ENCODE measurements around the gene OLFML2B.
A peak's percentile ranks its signal among the peaks of the same experiment; 100 is the strongest.

The OLFML2B gene

DNA sequence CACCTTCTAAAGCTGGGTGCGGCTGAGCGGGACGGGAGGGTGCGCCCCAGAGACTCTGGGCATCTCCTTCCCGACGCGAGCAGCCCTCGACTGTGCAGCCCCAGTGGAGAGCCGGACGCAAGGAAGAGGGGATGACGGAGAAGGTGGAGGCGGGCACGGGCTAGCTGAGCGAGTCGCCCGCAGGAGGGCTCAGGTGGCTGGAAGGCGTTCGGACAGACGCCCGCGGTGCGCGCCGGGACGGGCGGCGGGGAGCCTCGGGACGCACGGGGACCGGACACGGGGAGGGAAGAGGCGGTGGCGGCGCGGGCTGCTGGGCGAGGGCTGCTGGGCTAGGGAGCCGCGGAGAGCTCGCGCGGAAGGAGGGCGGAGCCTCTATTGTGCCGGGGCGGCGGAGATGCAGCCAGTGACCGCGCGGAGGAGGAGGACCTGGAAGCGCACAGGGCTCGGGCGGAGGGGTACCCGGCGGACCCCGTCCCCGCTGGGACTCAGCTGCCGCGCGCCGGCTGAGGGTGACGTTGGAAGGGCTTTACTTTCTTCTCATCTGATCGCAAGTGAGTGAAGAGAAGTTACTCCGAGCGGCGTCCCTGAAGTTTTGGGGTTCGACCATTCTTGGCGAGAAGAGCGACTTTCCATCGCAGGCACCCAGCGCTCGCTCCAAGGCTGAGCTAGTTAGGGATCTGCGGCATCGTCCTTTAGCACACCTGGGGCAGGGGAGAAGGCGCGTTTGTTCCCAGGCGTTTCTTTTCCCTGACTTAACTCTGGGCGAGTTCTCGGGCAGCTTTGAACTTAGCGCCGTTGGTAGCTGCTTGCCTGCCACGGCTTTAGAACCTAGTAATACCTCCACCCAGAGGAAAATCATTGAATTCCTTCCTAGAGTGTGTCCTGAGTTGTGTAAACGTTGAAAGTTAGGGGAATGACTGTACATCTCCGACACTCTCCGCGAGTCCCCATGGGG, at the start of gene OLFML2B:
OLFML2B (minus strand) TSS at position 323 of the 955 bp plus-strand sequence. CDS start 439 bp downstream, outside the sequence.
- H3K4me3 ChIP-seq (replicated peaks; ENCODE audit: low read depth, low read length), result peak within 1 kb of the TSS; percentile 77

GRCh38 chr1:162072740-162073139, 49.1 kb upstream of the OLFML2B start:
- DNase-seq (ENCODE audit: extremely low read depth, low read depth), result no peak
- H3K4me3 ChIP-seq (replicated peaks; ENCODE audit: low read depth, low read length), result no peak overlapping the region
- TF ChIP-seq CTCF (IDR thresholded peaks at IDR 0.05; ENCODE audit: low read depth, low read length, missing control alignments), result no peak

More for the DNA sequence above, at the start of gene OLFML2B:
- DNase-seq (ENCODE audit: extremely low read depth, low read depth), result peak; percentile 63
- TF ChIP-seq CTCF (IDR thresholded peaks at IDR 0.05; ENCODE audit: low read depth, low read length, missing control alignments), result peak; percentile 28

DNA sequence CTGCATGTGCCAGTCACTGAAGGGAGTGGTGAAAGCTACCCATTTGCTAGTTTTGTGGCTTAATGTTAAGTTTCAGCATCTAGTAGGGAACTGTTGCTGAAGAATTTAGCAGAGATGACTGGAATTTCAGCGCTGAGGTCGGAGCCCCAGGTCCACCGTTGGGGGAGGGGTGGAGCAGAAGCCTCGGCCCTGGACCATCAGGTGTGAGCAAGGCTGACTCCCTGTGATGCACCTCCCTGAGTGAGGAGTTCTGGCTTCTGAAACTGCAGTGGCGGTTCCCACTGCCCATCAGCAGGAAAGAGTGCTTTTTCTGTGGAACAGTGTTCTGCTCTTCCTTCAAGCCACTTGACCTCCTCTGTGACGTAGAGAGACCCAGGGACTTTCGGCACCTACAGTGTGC, 47.2 kb upstream of the OLFML2B start:
- peak overlapping the region; percentile 53 for H3K4me3 ChIP-seq (replicated peaks; ENCODE audit: low read depth, low read length)
- DNase-seq (ENCODE audit: extremely low read depth, low read depth), result no peak
- TF ChIP-seq CTCF (IDR thresholded peaks at IDR 0.05; ENCODE audit: low read depth, low read length, missing control alignments), result no peak

DNA sequence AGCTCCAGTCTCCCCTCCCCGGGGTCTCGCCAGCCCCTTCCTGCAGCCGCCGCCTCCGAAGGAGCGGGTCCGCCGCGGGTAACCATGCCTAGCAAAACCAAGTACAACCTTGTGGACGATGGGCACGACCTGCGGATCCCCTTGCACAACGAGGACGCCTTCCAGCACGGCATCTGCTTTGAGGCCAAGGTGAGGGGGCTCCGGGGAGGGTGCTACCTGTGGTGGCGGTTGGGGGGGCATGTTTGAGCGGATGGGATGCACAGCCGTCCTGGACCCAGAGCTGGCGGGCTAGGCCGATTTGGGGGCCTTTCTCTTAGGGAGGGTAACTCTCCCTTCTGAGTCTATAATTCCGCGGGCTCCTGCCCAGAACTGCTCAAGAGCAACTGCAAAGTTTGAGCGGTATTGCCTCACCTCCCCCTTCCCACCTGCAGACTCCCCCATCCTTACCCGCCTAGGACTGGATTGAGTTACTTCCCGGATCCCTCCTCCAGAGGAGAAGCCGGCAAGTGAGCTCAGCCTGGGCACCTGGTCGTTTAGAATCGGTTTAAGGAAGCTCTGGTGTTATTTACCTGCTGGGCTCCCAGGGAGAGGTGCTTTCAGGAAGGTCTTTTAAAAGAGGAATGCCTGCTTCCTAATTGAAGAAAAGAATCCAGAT, 46.6 kb upstream of the OLFML2B start:
- TF ChIP-seq CTCF (IDR thresholded peaks at IDR 0.05; ENCODE audit: low read depth, low read length, missing control alignments), result no peak
- H3K4me3 ChIP-seq (replicated peaks; ENCODE audit: low read depth, low read length), result peak overlapping the region; percentile 53
- DNase-seq (ENCODE audit: extremely low read depth, low read depth), result no peak

- no peak for DNase-seq (ENCODE audit: extremely low read depth, low read depth)
- no peak for TF ChIP-seq CTCF (IDR thresholded peaks at IDR 0.05; ENCODE audit: low read depth, low read length, missing control alignments)
These were observed 45.8 kb upstream of the OLFML2B start, which contains the start of gene NOS1AP for GRCh38 chr1:162069334-162070093. NOS1AP (plus strand) TSS chr1:162069691; CDS start chr1:162070178, 487 bp downstream.

DNA sequence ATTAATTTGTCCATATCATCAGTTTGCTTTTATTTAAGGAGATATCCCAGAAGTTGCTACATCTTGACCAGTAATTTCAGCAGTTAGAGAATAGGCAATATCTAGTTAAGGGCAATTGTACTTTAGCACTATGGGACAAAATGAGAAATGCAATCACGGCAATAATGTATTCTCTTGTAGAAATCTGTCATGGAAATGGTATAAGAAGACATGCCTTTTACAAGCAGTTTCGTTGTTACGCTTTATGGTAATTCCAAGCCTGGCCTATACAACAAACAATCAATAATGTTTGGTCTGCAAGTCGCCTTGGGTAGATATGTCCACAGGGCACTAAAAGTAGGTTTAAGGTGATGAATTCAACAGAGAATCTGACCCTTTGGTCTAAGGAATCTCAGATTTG, 44.6 kb upstream of the OLFML2B start:
- TF ChIP-seq CTCF (IDR thresholded peaks at IDR 0.05; ENCODE audit: low read depth, low read length, missing control alignments), result no peak
- no peak for DNase-seq (ENCODE audit: extremely low read depth, low read depth)
- no peak overlapping the region for H3K4me3 ChIP-seq (replicated peaks; ENCODE audit: low read depth, low read length)

More at GRCh38 chr1:162069334-162070093, 45.8 kb upstream of the OLFML2B start, which contains the start of gene NOS1AP:
- H3K4me3 ChIP-seq (replicated peaks; ENCODE audit: low read depth, low read length), result peak within 1 kb of the TSS; percentile 53
